Stimulated activated CD4-positive, alpha-beta T cell treated with anti-CD3 and anti-CD28 coated beads, Interleukin-2, amount 100 ng/mL, for 24 hours (primary cell): Measurements from ENCODE around the gene LIN9.
A peak's percentile ranks its signal among the peaks of the same experiment; 100 is the strongest.
"Not testable (repeated sequence)": the region's sequence is repeated elsewhere in the genome, so short reads cannot be mapped to it uniquely, and the experiment has no call there.

ENCODE experiments used
- DNase-seq, 2 donors: peaks; one replicate each; pipeline ENCODE4 v3.0.0-alpha.2; 2020

The LIN9 gene

GRCh38 chr1:226308723-226309397 is at the start of gene LIN9:
LIN9 (minus strand) TSS chr1:226309164; CDS start chr1:226309139, 25 bp downstream.
- peak; percentile 95 to 97 for DNase-seq

GRCh38 chr1:226357416-226357815 is 48.5 kb upstream of the LIN9 start:
- no peak for DNase-seq

GRCh38 chr1:226355669-226356551 is 46.9 kb upstream of the LIN9 start:
- no peak for DNase-seq

- no peak for DNase-seq
Measured at GRCh38 chr1:226355016-226355415, 46.1 kb upstream of the LIN9 start.

- DNase-seq = no peak
Measured at GRCh38 chr1:226353698-226354525, 44.9 kb upstream of the LIN9 start.

GRCh38 chr1:226351709-226352108 is 42.7 kb upstream of the LIN9 start:
- no peak for DNase-seq

GRCh38 chr1:226350519-226350865 is 41.5 kb upstream of the LIN9 start:
- no peak for DNase-seq

- no peak for DNase-seq
Measured at GRCh38 chr1:226349801-226350518, 41.0 kb upstream of the LIN9 start.

GRCh38 chr1:226349081-226349480 is 40.1 kb upstream of the LIN9 start:
- no peak for DNase-seq

GRCh38 chr1:226344441-226345259 is 35.7 kb upstream of the LIN9 start:
- no peak for DNase-seq

- no peak for DNase-seq
Measured at GRCh38 chr1:226342656-226343055, 33.7 kb upstream of the LIN9 start.

- DNase-seq = not testable (repeated sequence)
Measured at GRCh38 chr1:226340111-226340510, 31.1 kb upstream of the LIN9 start.

- no peak for DNase-seq
Measured at GRCh38 chr1:226337276-226337875, 28.4 kb upstream of the LIN9 start.

- DNase-seq = no peak
Measured at GRCh38 chr1:226335661-226336060, 26.7 kb upstream of the LIN9 start.

GRCh38 chr1:226332947-226333346 is 24.0 kb upstream of the LIN9 start:
- no peak for DNase-seq

GRCh38 chr1:226329237-226329636 is 20.3 kb upstream of the LIN9 start:
- DNase-seq = no peak

- DNase-seq = no peak
Measured at GRCh38 chr1:226327761-226328162, 18.8 kb upstream of the LIN9 start.

- no peak for DNase-seq
Measured at GRCh38 chr1:226325178-226325577, 16.2 kb upstream of the LIN9 start.

GRCh38 chr1:226324479-226324878 is 15.5 kb upstream of the LIN9 start:
- DNase-seq = no peak

- DNase-seq = no peak
Measured at GRCh38 chr1:226322986-226323385, 14.0 kb upstream of the LIN9 start.

- DNase-seq = no peak
Measured at GRCh38 chr1:226320930-226321329, 12.0 kb upstream of the LIN9 start.
